Gastrocnemius medialis (tissue), 4 donors: ENCODE data around the gene TMEM72.

ENCODE experiments used
- CTCF ChIP-seq, 5 experiments: fragments of 450-650 bp in 3 of 5; fragments of 200-600 bp in 2 of 5; sonication (generic) in 2 of 5; IDR thresholded peaks in 4 of 5; conservative IDR thresholded peaks in 1 of 5; 1 replicate in 4 of 5; 2 replicates in 1 of 5; pipeline ENCODE4 v1.5.1; 2016 to 2019; ENCODE audit warnings: antibody characterized with exemption in 5 of 5, mild to moderate bottlenecking in 3 of 5, moderate library complexity in 3 of 5
- POLR2A ChIP-seq, 2 donors: fragments of 450-650 bp; IDR thresholded peaks; one replicate each; pipeline ENCODE4 v1.6.1; 2017; ENCODE audit warnings: antibody characterized with exemption in 2 of 2, mild to moderate bottlenecking in 2 of 2, moderate library complexity in 2 of 2

- no peak for TF ChIP-seq POLR2A (IDR thresholded peaks at IDR 0.05)
- no peak for TF ChIP-seq CTCF (IDR thresholded peaks at IDR 0.05 in 4 of 5, conservative IDR thresholded peaks at IDR 0.05 in 1 of 5)
Observed at GRCh38 chr10:44936314-44936975, 25.3 kb downstream of the TMEM72 start.
